AG04450 (cell line): ENCODE results near the gene LILRB4. TPM values are rescaled to one million over a fixed set of nuclear protein-coding genes. Genes with fewer than 3 reads are reported as not detected.

Experiments
- CTCF ChIA-PET: fragments of 300-600, 350-600 bp; formaldehyde crosslinking; extraction: SDS; loops from one replicate; lab custom pipeline; 2022; ENCODE audit warnings: antibody characterized with exemption, inconsistent platforms; lab: Charles Lee
- POLR2A ChIA-PET: fragments of 350-600 bp; formaldehyde crosslinking; extraction: SDS; loops from one replicate; lab custom pipeline; 2021; ENCODE audit warnings: antibody characterized with exemption, inconsistent platforms; lab: Yijun Ruan, JAX
- DNase-seq: peaks from one replicate; pipeline ENCODE4 v3.0.0-alpha.2; 2011; ENCODE audit warnings: low read depth, low spot score
- H3K27ac ChIP-seq: one replicate; pipeline ENCODE4 v1.5.1; 2012; ENCODE audit warnings: low read depth, low read length, control low read depth
- H3K27me3 ChIP-seq: one replicate; pipeline ENCODE4 v1.6.0; 2012; ENCODE audit warnings: low read length; ENCODE audit not compliant: control insufficient read depth, insufficient read depth
- H3K4me3 ChIP-seq: 2 replicates; pipeline ENCODE4 v1.5.1; 2011; ENCODE audit warnings: mild to moderate bottlenecking, low read depth, low read length, control low read depth
- H3K9me3 ChIP-seq: 2 replicates; pipeline ENCODE4 v1.5.1; 2012; ENCODE audit warnings: low read length; ENCODE audit not compliant: control insufficient read depth, insufficient read depth
- CTCF ChIP-seq: IDR thresholded peaks from 2 replicates; pipeline ENCODE4 v1.5.1; 2011; ENCODE audit warnings: low read depth, low read length, control low read depth, inconsistent platforms
- polyA plus RNA-seq: library from polyadenylated mRNA; depleted of rRNA; stranded (reverse); fragments of >200 nt; gene quantifications from 2 replicates; pipeline ENCODE4 v1.2.3, GENCODE V29; 2011

LILRB4 gene
- polyA plus RNA-seq, 1 experiment, result 0.06 TPM

- H3K27ac ChIP-seq, result no peak overlapping the region
- TF ChIP-seq CTCF, result no peak
- H3K9me3 ChIP-seq, result peaks cover 62% of the 10 kb centered on the region
- POLR2A ChIA-PET, result no interaction called here
- DNase-seq, result no peak
- CTCF ChIA-PET, result no interaction called here
- no peak overlapping the region for H3K4me3 ChIP-seq
- no peaks in the 10 kb centered on the region for H3K27me3 ChIP-seq
Measured at GRCh38 chr19:54667217-54667616, 4.4 kb downstream of the LILRB4 start.

- ChIA-PET POLR2A (no interaction called here), CTCF (interaction anchor here (1.9 kb wide), 1 partner anchor 15 kb away, joined by 6 read pairs; no protein-coding TSS in a partner anchor)
- no peak overlapping the region for H3K4me3 ChIP-seq
- no peak overlapping the region for H3K27ac ChIP-seq
- TF ChIP-seq CTCF, result no peak
- DNase-seq, result no peak
- H3K27me3 ChIP-seq, result no peaks in the 10 kb centered on the region
- H3K9me3 ChIP-seq, result peaks cover 53% of the 10 kb centered on the region
Measured at GRCh38 chr19:54668353-54668752, 5.6 kb downstream of the LILRB4 start.

- DNase-seq, result no peak
- H3K9me3 ChIP-seq, result peaks cover 29% of the 10 kb centered on the region
- H3K27me3 ChIP-seq, result no peaks in the 10 kb centered on the region
- POLR2A ChIA-PET, result no interaction called here
- no peak overlapping the region for H3K4me3 ChIP-seq
- CTCF ChIA-PET, result interaction anchor here (1.8 kb wide), 1 partner anchor 9 kb away, joined by 3 read pairs; no protein-coding TSS in a partner anchor
- no peak for TF ChIP-seq CTCF
- no peak overlapping the region for H3K27ac ChIP-seq
Measured at GRCh38 chr19:54670576-54671357, 8.0 kb downstream of the LILRB4 start.

- H3K9me3 ChIP-seq, result peaks cover 10% of the 10 kb centered on the region
- ChIA-PET CTCF (interaction anchor here (0.6 to 5.2 kb wide), 5 partner anchors 15 to 294 kb away, joined by 3 to 33 read pairs (median 3); no protein-coding TSS in a partner anchor), POLR2A (no interaction called here)
- H3K4me3 ChIP-seq, result no peak overlapping the region
- no peak overlapping the region for H3K27ac ChIP-seq
- TF ChIP-seq CTCF, result no peak
- H3K27me3 ChIP-seq, result no peaks in the 10 kb centered on the region
- DNase-seq, result no peak
Measured at GRCh38 chr19:54673222-54673621, 10.4 kb downstream of the LILRB4 start.

GRCh38 chr19:54674021-54674617 lies 11.3 kb downstream of the LILRB4 start:
- DNase-seq, result no peak
- H3K4me3 ChIP-seq, result no peak overlapping the region
- POLR2A ChIA-PET, result no interaction called here
- no peak overlapping the region for H3K27ac ChIP-seq
- CTCF ChIA-PET, result interaction anchor here (1.1 to 5.2 kb wide), 5 partner anchors 14 to 293 kb away, joined by 3 to 33 read pairs (median 4); no protein-coding TSS in a partner anchor
- H3K9me3 ChIP-seq, result peaks cover 10% of the 10 kb centered on the region
- H3K27me3 ChIP-seq, result no peaks in the 10 kb centered on the region
- TF ChIP-seq CTCF, result peak; percentile 34; the same call in 1 of the 2 replicates
